Thyroid gland (tissue), 4 donors: ENCODE data around the gene WDR5B. TPM values are rescaled to one million over a fixed set of nuclear protein-coding genes. Genes with fewer than 3 reads are reported as not detected.
A peak's percentile ranks its signal among the peaks of the same experiment; 100 is the strongest.

Experiments
- DNase-seq, 2 donors: peaks; one replicate each; pipeline ENCODE4 v3.0.0-alpha.2; 2019
- H3K27ac ChIP-seq, 3 donors: fragments of 200-600 bp; sonication (generic); 1 replicate in 2 of 3; 2 replicates in 1 of 3; pipeline ENCODE4 v1.5.1; 2016 to 2019; ENCODE audit warnings: mild to moderate bottlenecking in 1 of 3, moderate library complexity in 1 of 3
- H3K27me3 ChIP-seq: fragments of 200-600 bp; sonication (generic); one replicate; pipeline ENCODE4 v1.5.1; 2019
- H3K36me3 ChIP-seq, 2 donors: fragments of 200-600 bp; sonication (generic); one replicate each; pipeline ENCODE4 v1.5.1; 2016 to 2019
- H3K4me1 ChIP-seq, 2 donors: fragments of 200-600 bp; sonication (generic); one replicate each; pipeline ENCODE4 v1.5.1; 2017 to 2019
- H3K4me3 ChIP-seq, 3 donors: fragments of 200-600 bp; sonication (generic); replicated peaks in 1 of 3; 1 replicate in 2 of 3; 2 replicates in 1 of 3; pipeline ENCODE4 v1.5.1; 2016; ENCODE audit warnings: mild to moderate bottlenecking in 1 of 3
- H3K9me3 ChIP-seq: fragments of 200-600 bp; sonication (generic); one replicate; pipeline ENCODE4 v1.5.1; 2017
- CTCF ChIP-seq, 6 experiments: fragments of 200-600 bp in 3 of 6; fragments of 450-650 bp in 3 of 6; sonication (generic) in 3 of 6; IDR thresholded peaks; one replicate each; pipeline ENCODE4 v1.5.1; 2016 to 2019; ENCODE audit warnings: antibody characterized with exemption in 6 of 6, mild to moderate bottlenecking in 2 of 6, inconsistent platforms in 1 of 6, moderate library complexity in 1 of 6
- POLR2A ChIP-seq, 2 donors: fragments of 450-650 bp; IDR thresholded peaks; one replicate each; pipeline ENCODE4 v1.6.1; 2017; ENCODE audit warnings: antibody characterized with exemption in 2 of 2, mild to moderate bottlenecking in 2 of 2, moderate library complexity in 1 of 2
- WGBS, 2 donors: methylation state at CpG; one replicate each; pipeline ENCODE4 v1.1.5; 2017; 5-methylcytosine and 5-hydroxymethylcytosine counted together
- intact Hi-C: fragments of 100-400 bp; cut with DNase I; formaldehyde crosslinking; loops from one replicate; pipeline ENCODE4 v1.15.1; 2023
- total RNA-seq, 4 donors: library from RNA; depleted of rRNA; stranded (reverse); fragments of >200 nt; gene quantifications; one replicate each; pipeline ENCODE4 v1.2.3, GENCODE V29; 2016

Gene WDR5B
- total RNA-seq, 4 donors from 2014 or later = 8.6 to 10.7 (median 9.3) TPM

- Histone ChIP-seq H3K4me1 (peaks cover 0 to 10% of the 10 kb centered on the region in 2 donors), H3K9me3 (no peaks in the 10 kb centered on the region), H3K27me3 (no peaks in the 10 kb centered on the region), H3K4me3 (no peak overlapping the region), H3K36me3 (peaks cover 12% of the 10 kb centered on the region in 2 donors), H3K27ac (no peak overlapping the region)
- TF ChIP-seq POLR2A (IDR thresholded peaks at IDR 0.05) = no peak
- TF ChIP-seq CTCF (IDR thresholded peaks at IDR 0.05) = no peak
- intact Hi-C loops = no loop called here
- WGBS, 2 donors = 96 to 97% methylated on average over 4 of the region's 4 CpGs
- DNase-seq = no peak
Observed at GRCh38 chr3:122421101-122421500, 5.2 kb upstream of the WDR5B start.

GRCh38 chr3:122416966-122417365, 1.1 kb upstream of the WDR5B start:
- peak; percentile 24 to 45 for DNase-seq
- TF ChIP-seq POLR2A (IDR thresholded peaks at IDR 0.05) = no peak
- Histone ChIP-seq H3K9me3 (no peaks in the 10 kb centered on the region), H3K36me3 (peaks cover 0 to 5% of the 10 kb centered on the region in 2 donors), H3K27ac (peak overlapping the region; percentile 74 to 92 (median 88)), H3K4me3 (peak overlapping the region; percentile 6 to 69 (median 63)), H3K27me3 (no peaks in the 10 kb centered on the region), H3K4me1 (peaks cover 11 to 21% of the 10 kb centered on the region in 2 donors)
- 30 to 31% methylated on average over 14 of the region's 14 CpGs for WGBS, 2 donors
- intact Hi-C loops = loop anchor here (10.0 kb wide), 2 partner anchors 268 to 378 kb away; partner anchors contain the start of genes HSPBAP1, PARP14 and SLC49A4

GRCh38 chr3:122415104-122415744, 638 bp downstream of the WDR5B start:
- TF ChIP-seq POLR2A (IDR thresholded peaks at IDR 0.05) (no peak), CTCF (IDR thresholded peaks at IDR 0.05) (no peak)
- peak; percentile 64 to 69 for DNase-seq
- Histone ChIP-seq H3K36me3 (peaks cover 0 to 5% of the 10 kb centered on the region in 2 donors), H3K9me3 (no peaks in the 10 kb centered on the region), H3K4me3 (peak overlapping the region in 2 of 3 donors; percentile 54 to 63), H3K4me1 (peaks cover 11 to 21% of the 10 kb centered on the region in 2 donors), H3K27me3 (no peaks in the 10 kb centered on the region), H3K27ac (peak overlapping the region; percentile 80 to 92 (median 88))
- intact Hi-C loops = loop anchor here (10.0 kb wide), 2 partner anchors 270 to 380 kb away; partner anchors contain the start of genes HSPBAP1, PARP14 and SLC49A4
- WGBS, 2 donors = 21 to 23% methylated on average over 10 of the region's 10 CpGs

- intact Hi-C loops = loop anchor here (10.0 kb wide), 2 partner anchors 270 to 380 kb away; partner anchors contain the start of genes HSPBAP1, PARP14 and SLC49A4
- no peaks in the 10 kb centered on the region for H3K27me3 ChIP-seq
- H3K27ac ChIP-seq = no peak overlapping the region
Observed at GRCh38 chr3:122414391-122414790, 1.5 kb downstream of the WDR5B start.

GRCh38 chr3:122410639-122411038, 5.2 kb downstream of the WDR5B start:
- peaks cover 0 to 21% of the 10 kb centered on the region in 2 donors for H3K36me3 ChIP-seq
- peaks cover 11% of the 10 kb centered on the region in 2 donors for H3K4me1 ChIP-seq
- intact Hi-C loops = loop anchor here (10.0 kb wide), 2 partner anchors 274 to 384 kb away; partner anchors contain the start of genes HSPBAP1, PARP14 and SLC49A4
- no peak overlapping the region for H3K4me3 ChIP-seq
- no peaks in the 10 kb centered on the region for H3K9me3 ChIP-seq
- H3K27ac ChIP-seq = no peak overlapping the region
- DNase-seq = no peak
- H3K27me3 ChIP-seq = no peaks in the 10 kb centered on the region
- TF ChIP-seq POLR2A (IDR thresholded peaks at IDR 0.05) (no peak), CTCF (IDR thresholded peaks at IDR 0.05) (no peak)
- WGBS, 2 donors = 92% methylated on average over 6 of the region's 6 CpGs

More at GRCh38 chr3:122414391-122414790, 1.5 kb downstream of the WDR5B start:
- H3K4me1 ChIP-seq = peaks cover 11 to 21% of the 10 kb centered on the region in 2 donors
- TF ChIP-seq CTCF (IDR thresholded peaks at IDR 0.05) (no peak), POLR2A (IDR thresholded peaks at IDR 0.05) (no peak)
- H3K36me3 ChIP-seq = peaks cover 0 to 11% of the 10 kb centered on the region in 2 donors
- H3K4me3 ChIP-seq = no peak overlapping the region
- no peak for DNase-seq
- no peaks in the 10 kb centered on the region for H3K9me3 ChIP-seq
- WGBS, 2 donors = 92 to 93% methylated on average over 3 of the region's 3 CpGs
